MM.1S (cell line): ENCODE data around the gene EPHA2.

Experiments
- CTCF ChIP-seq: fragments of 300-600 bp; sonication (generic); IDR thresholded peaks from 2 replicates; pipeline ENCODE4 v1.5.1; 2016; ENCODE audit warnings: antibody characterized with exemption, low read length, mixed read lengths
- EZH2phosphoT487 ChIP-seq: fragments of 300-600 bp; sonication (generic); IDR thresholded peaks from 2 replicates; pipeline ENCODE4 v1.6.1; 2018; ENCODE audit warnings: antibody characterized with exemption, low read length

- TF ChIP-seq CTCF, result no peak
- no peak for TF ChIP-seq EZH2phosphoT487
These were observed 15.7 kb downstream of the EPHA2 start for GRCh38 chr1:16140068-16140596.
